HCT116 (cell line): ENCODE measurements around the gene IGFLR1. TPM values are rescaled to one million over a fixed set of nuclear protein-coding genes. Genes with fewer than 3 reads are reported as not detected.

ENCODE experiments used
- ATAC-seq: fragments of 200-7000 bp; cut with Tn5 transposase; 2 replicates; pipeline ENCODE4 v1.9.1; 2020; ENCODE audit warnings: mild to moderate bottlenecking, moderate library complexity
- BruUV-seq: library from RNA; stranded (reverse); fragments of 400-500 nt; replicated peaks from 2 replicates; lab custom pipeline; 2021; lab: Mats Ljungman, UMichigan
- CTCF ChIA-PET: fragments of 300-600 bp; sonication (Branson Sonifier 250); formaldehyde crosslinking; loops from one replicate; lab custom pipeline; 2021; ENCODE audit warnings: antibody characterized with exemption; lab: Charles Lee
- POLR2A ChIA-PET: fragments of 300-600, 350-600 bp; sonication (Branson Sonifier 250); formaldehyde crosslinking; loops from one replicate; lab custom pipeline; 2021; ENCODE audit warnings: antibody characterized with exemption; lab: Charles Lee
- RAD21 ChIA-PET, 2 experiments: fragments of 300-600 bp; sonication (Branson Sonifier 250); formaldehyde crosslinking; loops; one replicate each; lab custom pipeline; 2023; ENCODE audit warnings: low total read pairs in 2 of 2; ENCODE audit not compliant: uncharacterized antibody in 2 of 2, unreplicated experiment in 2 of 2, low non-redundant PET in 1 of 2; lab: Charles Lee
- DNase-seq: peaks from one replicate; pipeline ENCODE4 v3.0.0-alpha.2; 2010; ENCODE audit warnings: low read depth, low spot score
- H2AFZ ChIP-seq: fragments of 200-600 bp; shearing (Covaris generic), sonication (generic); 2 replicates; pipeline ENCODE4 v1.6.1; 2017; ENCODE audit warnings: low read depth, mixed run types, mixed read lengths, antibody characterized with exemption, low read length; ENCODE audit not compliant: poor library complexity, severe bottlenecking
- H3K27ac ChIP-seq: 2 replicates; pipeline ENCODE4 v1.5.1; 2012; ENCODE audit warnings: low read depth, low read length
- H3K27me3 ChIP-seq: fragments of 200-600 bp; sonication (generic); 2 replicates; pipeline ENCODE4 v1.6.1; 2016; ENCODE audit warnings: mixed run types, low read length, mixed read lengths; ENCODE audit not compliant: insufficient read depth
- H3K36me3 ChIP-seq, 2 experiments: fragments of 200-500 bp in 1 of 2; fragments of 200-600 bp in 1 of 2; sonication (Bioruptor generic) in 1 of 2; sonication (generic) in 1 of 2; 2 replicates each; pipeline versions ENCODE4 v1.5.1 to v1.6.1; 2014 to 2016; ENCODE audit warnings: low read length in 2 of 2, inconsistent platforms in 1 of 2, mixed read lengths in 1 of 2, mixed run types in 1 of 2; ENCODE audit not compliant: insufficient read depth in 2 of 2, control insufficient read depth in 1 of 2
- H3K4me1 ChIP-seq, 2 experiments: fragments of 200-600 bp in 1 of 2; sonication (generic) in 1 of 2; 2 replicates each; pipeline versions ENCODE4 v1.5.1 to v1.6.1; 2012 to 2017; ENCODE audit warnings: low read length in 2 of 2, inconsistent platforms in 1 of 2, mild to moderate bottlenecking in 1 of 2, mixed read lengths in 1 of 2, mixed run types in 1 of 2, moderate library complexity in 1 of 2; ENCODE audit not compliant: insufficient read depth in 2 of 2, control insufficient read depth in 1 of 2
- H3K4me2 ChIP-seq: fragments of 200-600 bp; sonication (generic); 2 replicates; pipeline ENCODE4 v1.6.1; 2017; ENCODE audit warnings: mixed run types, low read length, mixed read lengths
- H3K4me3 ChIP-seq, 2 experiments: fragments of 200-600 bp in 1 of 2; sonication (generic) in 1 of 2; replicated peaks in 1 of 2; 2 replicates each; pipeline ENCODE4 v1.5.1; 2011 to 2016; ENCODE audit warnings: low read length in 2 of 2, control low read depth in 1 of 2, low read depth in 1 of 2, mild to moderate bottlenecking in 1 of 2, mixed read lengths in 1 of 2, mixed run types in 1 of 2
- H3K79me2 ChIP-seq: fragments of 200-600 bp; sonication (generic); 2 replicates; pipeline ENCODE4 v1.6.1; 2017; ENCODE audit warnings: mild to moderate bottlenecking, mixed run types, low read length, moderate library complexity, mixed read lengths; ENCODE audit not compliant: insufficient read depth
- H3K9ac ChIP-seq: fragments of 200-600 bp; sonication (generic); 2 replicates; pipeline ENCODE4 v1.6.1; 2016; ENCODE audit warnings: low read length, mixed read lengths
- H3K9me2 ChIP-seq: fragments of 200-600 bp; sonication (generic), shearing (Covaris generic); 2 replicates; pipeline ENCODE4 v1.6.1; 2017; ENCODE audit warnings: mixed run types, mild to moderate bottlenecking, moderate library complexity; ENCODE audit not compliant: insufficient read depth
- H3K9me3 ChIP-seq, 2 experiments: fragments of 200-500 bp in 1 of 2; fragments of 200-600 bp in 1 of 2; sonication (Bioruptor generic) in 1 of 2; sonication (generic) in 1 of 2; 2 replicates each; pipeline ENCODE4 v1.6.1; 2014 to 2017; ENCODE audit warnings: low read length in 2 of 2, mixed read lengths in 2 of 2, inconsistent platforms in 1 of 2, low read depth in 1 of 2, mild to moderate bottlenecking in 1 of 2, mixed run types in 1 of 2, moderate library complexity in 1 of 2; ENCODE audit not compliant: control insufficient read depth in 1 of 2, insufficient read depth in 1 of 2
- H4K20me1 ChIP-seq: fragments of 200-600 bp; sonication (generic), shearing (Covaris generic); 2 replicates; pipeline ENCODE4 v1.6.1; 2017; ENCODE audit warnings: mixed run types, mild to moderate bottlenecking, moderate library complexity; ENCODE audit not compliant: insufficient read depth
- CEBPB ChIP-seq: IDR thresholded peaks from 2 replicates; pipeline ENCODE4 v1.6.1; 2012; ENCODE audit warnings: low read depth
- EZH2phosphoT487 ChIP-seq: fragments of 200-600 bp; IDR thresholded peaks from 2 replicates; pipeline ENCODE4 v1.6.1; 2018; ENCODE audit warnings: antibody characterized with exemption, borderline replicate concordance
- FOSL1 ChIP-seq: IDR thresholded peaks from 2 replicates; pipeline ENCODE4 v1.6.1; 2012; ENCODE audit warnings: low read depth
- MAX ChIP-seq: IDR thresholded peaks from 2 replicates; pipeline ENCODE4 v1.6.1; 2012
- POLR2A ChIP-seq: IDR thresholded peaks from 2 replicates; pipeline ENCODE4 v1.7.0; 2011; ENCODE audit warnings: borderline replicate concordance; ENCODE audit not compliant: insufficient read depth, insufficient read length; ENCODE audit errors: extremely low read depth
- POLR2AphosphoS5 ChIP-seq: IDR thresholded peaks from 2 replicates; pipeline ENCODE4 v1.6.1; 2011; ENCODE audit warnings: mild to moderate bottlenecking, low read depth, low read length, moderate library complexity
- REST ChIP-seq: IDR thresholded peaks from 2 replicates; pipeline ENCODE4 v1.6.1; 2012; ENCODE audit warnings: low read depth
- SRF ChIP-seq: IDR thresholded peaks from 2 replicates; pipeline ENCODE4 v1.6.1; 2012; ENCODE audit warnings: low read depth
- TCF7L2 ChIP-seq: IDR thresholded peaks from 2 replicates; pipeline ENCODE4 v1.7.0; 2011; ENCODE audit warnings: borderline replicate concordance, inconsistent platforms; ENCODE audit not compliant: insufficient read depth, insufficient read length; ENCODE audit errors: extremely low read depth
- ZBTB33 ChIP-seq: IDR thresholded peaks from 2 replicates; pipeline ENCODE4 v1.6.1; 2011; ENCODE audit warnings: mild to moderate bottlenecking, low read length, moderate library complexity; ENCODE audit not compliant: insufficient replicate concordance; ENCODE audit errors: extremely low read depth
- ZFX ChIP-seq: fragments of 450-650 bp; IDR thresholded peaks from 2 replicates; pipeline ENCODE4 v1.6.1; 2017
- ZNF274 ChIP-seq: fragments of 200-500 bp; sonication (Bioruptor generic); IDR thresholded peaks from 2 replicates; pipeline ENCODE4 v1.6.1; 2014; ENCODE audit warnings: mild to moderate bottlenecking, low read depth, low read length, inconsistent platforms
- intact Hi-C: fragments of 100-400 bp; cut with micrococcal nuclease; formaldehyde crosslinking; loops from 2 replicates; pipeline ENCODE4 v1.10.0; 2022
- total RNA-seq: library from RNA; stranded (reverse); gene quantifications from one replicate; pipeline ENCODE4 v1.2.1, GENCODE V29; 2021; ENCODE audit not compliant: unreplicated experiment
- TF ChIP-seq, protein P1 (sequence below), 3 experiments: fragments of 200-600 bp in 1 of 3; sonication (generic) in 1 of 3; IDR thresholded peaks in 2 of 3; conservative IDR thresholded peaks in 1 of 3; 2 replicates each; pipeline ENCODE4 v1.5.1; 2012 to 2017; ENCODE audit warnings: low read depth in 2 of 3, low read length in 2 of 3, antibody characterized with exemption in 1 of 3, borderline replicate concordance in 1 of 3, control low read depth in 1 of 3, mild to moderate bottlenecking in 1 of 3, mixed read lengths in 1 of 3, mixed run types in 1 of 3, moderate library complexity in 1 of 3; ENCODE audit not compliant: insufficient read depth in 1 of 3

Gene IGFLR1
- total RNA-seq, 1 experiment from 2014 or later: 8.3 TPM

DNA sequence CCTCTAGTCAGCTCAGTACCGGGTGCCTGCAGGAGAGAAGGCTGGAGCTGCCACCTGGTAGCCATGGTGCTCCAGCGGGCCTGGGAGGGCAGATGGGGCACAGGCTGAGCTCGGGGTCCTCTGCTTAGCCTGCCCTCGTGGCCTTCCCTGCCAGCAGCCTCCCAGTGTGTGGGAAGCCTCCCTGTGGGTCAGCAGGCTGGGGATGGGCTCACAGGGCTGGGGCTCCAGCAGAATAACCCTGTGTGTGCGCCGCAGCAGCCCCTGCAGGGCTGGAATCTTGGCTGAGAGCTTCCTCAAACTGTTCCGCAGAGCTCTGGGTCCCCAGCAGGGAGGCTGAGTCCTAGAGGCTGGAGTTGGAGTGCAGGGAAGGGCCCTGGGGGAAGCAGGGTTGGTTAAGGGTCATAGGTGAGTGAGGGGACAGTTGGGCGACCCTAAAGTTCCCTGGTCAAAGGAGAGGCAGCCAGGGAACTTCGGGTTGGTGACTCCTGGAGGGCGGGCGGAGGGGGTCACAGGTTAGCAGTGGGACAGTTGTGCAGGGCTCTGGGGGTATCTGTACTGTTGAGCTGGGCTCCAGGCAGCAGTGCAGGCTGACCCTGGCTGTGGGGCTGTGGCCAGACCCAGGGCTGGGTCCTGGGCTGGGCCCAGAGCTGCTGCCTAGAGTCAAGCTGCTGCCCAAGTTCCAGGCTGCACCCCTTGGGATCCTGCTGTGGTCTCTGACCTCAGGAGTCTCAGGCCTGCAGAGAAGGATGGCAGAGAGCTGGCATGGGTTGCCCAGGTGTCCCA lies 47.1 kb upstream of the IGFLR1 start (continued):
- TF ChIP-seq TCF7L2: no peak
- TF ChIP-seq REST: no peak
- no peak for TF ChIP-seq ZNF274
- no peak for TF ChIP-seq EZH2phosphoT487
- no peak for TF ChIP-seq POLR2A
- no peak for TF ChIP-seq CEBPB
- no peak for TF ChIP-seq POLR2AphosphoS5
- no peak for TF ChIP-seq FOSL1

GRCh38 chr19:35788205-35788960 lies 46.1 kb upstream of the IGFLR1 start:
- Histone ChIP-seq H3K27me3 (no peaks in the 10 kb centered on the region), H3K79me2 (no peaks in the 10 kb centered on the region), H4K20me1 (no peaks in the 10 kb centered on the region), H3K27ac (no peak overlapping the region), H3K36me3 (0 out of 4 replicates have a peak, but pooled peaks cover 0 to 2% of the 10 kb centered on the region in 2 experiments), H3K9me2 (no peaks in the 10 kb centered on the region), H3K4me2 (no peak overlapping the region), H3K4me1 (peaks cover 0 to 5% of the 10 kb centered on the region in 2 experiments; a peak in 2 of 4 replicates), H3K4me3 (no peak overlapping the region), H2AFZ (no peak overlapping the region), H3K9me3 (no peaks in the 10 kb centered on the region), H3K9ac (no peak overlapping the region)
- ChIA-PET CTCF (no interaction called here), RAD21 (no interaction called here), POLR2A (interaction anchor here (1.0 kb wide), 1 partner anchor 40 kb away, joined by 3 read pairs; the partner anchor contains the start of gene LIN37)
- no peak for DNase-seq
- intact Hi-C loops: no loop called here
- BruUV-seq: no TSS peak
- ATAC-seq: no peak
- no peak for TF ChIP-seq CEBPB
- TF ChIP-seq EZH2phosphoT487: no peak
- no peak for TF ChIP-seq ZBTB33
- no peak for TF ChIP-seq ZNF274
- TF ChIP-seq MAX: no peak
- TF ChIP-seq, protein P1, sequence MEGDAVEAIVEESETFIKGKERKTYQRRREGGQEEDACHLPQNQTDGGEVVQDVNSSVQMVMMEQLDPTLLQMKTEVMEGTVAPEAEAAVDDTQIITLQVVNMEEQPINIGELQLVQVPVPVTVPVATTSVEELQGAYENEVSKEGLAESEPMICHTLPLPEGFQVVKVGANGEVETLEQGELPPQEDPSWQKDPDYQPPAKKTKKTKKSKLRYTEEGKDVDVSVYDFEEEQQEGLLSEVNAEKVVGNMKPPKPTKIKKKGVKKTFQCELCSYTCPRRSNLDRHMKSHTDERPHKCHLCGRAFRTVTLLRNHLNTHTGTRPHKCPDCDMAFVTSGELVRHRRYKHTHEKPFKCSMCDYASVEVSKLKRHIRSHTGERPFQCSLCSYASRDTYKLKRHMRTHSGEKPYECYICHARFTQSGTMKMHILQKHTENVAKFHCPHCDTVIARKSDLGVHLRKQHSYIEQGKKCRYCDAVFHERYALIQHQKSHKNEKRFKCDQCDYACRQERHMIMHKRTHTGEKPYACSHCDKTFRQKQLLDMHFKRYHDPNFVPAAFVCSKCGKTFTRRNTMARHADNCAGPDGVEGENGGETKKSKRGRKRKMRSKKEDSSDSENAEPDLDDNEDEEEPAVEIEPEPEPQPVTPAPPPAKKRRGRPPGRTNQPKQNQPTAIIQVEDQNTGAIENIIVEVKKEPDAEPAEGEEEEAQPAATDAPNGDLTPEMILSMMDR (IDR thresholded peaks at IDR 0.05 in 2 of 3, conservative IDR thresholded peaks at IDR 0.05 in 1 of 3; ENCODE audit: borderline replicate concordance in 1 of 3, insufficient read depth in 1 of 3, low read depth in 2 of 3, low read length in 2 of 3): no peak
- TF ChIP-seq ZFX: no peak
- TF ChIP-seq TCF7L2: no peak
- no peak for TF ChIP-seq SRF
